Activated T-cell treated with anti-CD3 and anti-CD28 coated beads, Interleukin-2, amount 50 U/mL, for 24 hours (primary cell): ENCODE data around the gene MYO9B.

Source experiments
- DNase-seq: peaks from one replicate; pipeline ENCODE4 v3.0.0-alpha.2; 2020
- H3K27ac Mint-ChIP-seq: 2 replicates; pipeline ENCODE4 v1.8.0; 2020; ENCODE audit warnings: mild to moderate bottlenecking, mixed read lengths
- H3K27me3 Mint-ChIP-seq: 2 replicates; pipeline ENCODE4 v1.8.0; 2020; ENCODE audit warnings: mixed read lengths
- H3K36me3 Mint-ChIP-seq: 2 replicates; pipeline ENCODE4 v1.8.0; 2020; ENCODE audit warnings: low read depth, mixed read lengths
- H3K4me1 Mint-ChIP-seq: 2 replicates; pipeline ENCODE4 v1.8.0; 2020; ENCODE audit warnings: low read depth, mixed read lengths
- H3K4me3 Mint-ChIP-seq: 2 replicates; pipeline ENCODE4 v1.8.0; 2020; ENCODE audit warnings: mild to moderate bottlenecking, moderate library complexity, mixed read lengths
- H3K9me3 Mint-ChIP-seq: 2 replicates; pipeline ENCODE4 v1.8.0; 2020; ENCODE audit warnings: mixed read lengths

MYO9B gene

GRCh38 chr19:17205237-17206140 lies 129.9 kb downstream of the MYO9B start:
- Mint-ChIP-seq H3K4me1 (peaks cover 14% of the 10 kb centered on the region), H3K27me3 (no peaks in the 10 kb centered on the region), H3K9me3 (no peaks in the 10 kb centered on the region), H3K27ac (no peak overlapping the region), H3K4me3 (no peak overlapping the region), H3K36me3 (peaks cover 83% of the 10 kb centered on the region)
- peak; percentile 70 for DNase-seq

GRCh38 chr19:17206736-17207581 lies 131.4 kb downstream of the MYO9B start:
- H3K27me3 Mint-ChIP-seq, result no peaks in the 10 kb centered on the region
- no peak overlapping the region for H3K4me3 Mint-ChIP-seq
- peaks cover 77% of the 10 kb centered on the region for H3K36me3 Mint-ChIP-seq
- H3K27ac Mint-ChIP-seq, result peak overlapping the region; percentile 30
- no peaks in the 10 kb centered on the region for H3K9me3 Mint-ChIP-seq
- H3K4me1 Mint-ChIP-seq, result peaks cover 14% of the 10 kb centered on the region
- DNase-seq, result no peak

DNA sequence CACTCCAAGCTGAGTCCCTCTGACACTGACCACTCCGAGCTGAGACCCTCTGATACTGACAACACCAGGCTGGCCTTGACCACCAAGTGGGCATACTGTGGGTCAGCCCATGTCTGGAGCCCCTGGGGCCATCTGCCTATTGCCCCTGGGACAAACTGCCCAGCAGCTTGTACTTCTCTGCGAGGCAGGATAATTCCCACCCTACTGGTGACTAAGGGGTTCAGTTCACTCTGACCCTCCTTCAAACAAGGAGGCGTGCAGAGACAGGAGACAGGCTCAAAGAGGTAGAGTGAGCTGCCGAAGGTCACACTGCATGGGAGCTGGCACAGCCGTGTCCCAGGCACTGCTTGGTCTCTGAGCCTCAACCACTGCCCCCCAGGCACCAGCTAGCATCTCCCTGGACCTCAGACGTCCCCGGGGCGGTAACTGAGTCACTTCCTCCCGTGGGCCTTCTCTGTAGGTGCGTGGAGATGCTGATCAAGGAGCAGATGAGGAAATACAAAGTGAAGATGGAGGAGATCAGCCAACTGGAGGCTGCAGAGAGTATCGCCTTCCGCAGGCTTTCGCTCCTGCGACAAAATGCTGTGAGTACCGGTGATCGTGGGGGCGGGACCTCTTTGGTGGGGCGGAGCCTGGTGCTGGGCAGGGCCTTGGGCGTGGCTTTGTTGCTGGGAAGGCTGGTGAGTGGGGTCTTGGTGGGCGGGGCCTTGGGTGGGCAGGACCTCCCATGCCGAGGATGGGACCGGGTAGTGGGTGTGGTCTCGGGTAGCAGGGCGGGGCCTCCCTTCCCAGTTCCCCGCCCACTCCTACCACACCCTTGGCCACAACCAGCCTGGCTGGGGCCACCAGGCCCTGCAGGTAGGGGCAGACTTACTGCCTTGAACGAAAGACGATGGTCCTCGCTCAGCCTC lies 133.8 kb downstream of the MYO9B start:
- Mint-ChIP-seq H3K27me3 (no peaks in the 10 kb centered on the region), H3K9me3 (no peaks in the 10 kb centered on the region), H3K36me3 (peaks cover 69% of the 10 kb centered on the region), H3K4me1 (peaks cover 16% of the 10 kb centered on the region), H3K4me3 (no peak overlapping the region), H3K27ac (peak overlapping the region; percentile 81)
- peak; percentile 67 for DNase-seq

DNA sequence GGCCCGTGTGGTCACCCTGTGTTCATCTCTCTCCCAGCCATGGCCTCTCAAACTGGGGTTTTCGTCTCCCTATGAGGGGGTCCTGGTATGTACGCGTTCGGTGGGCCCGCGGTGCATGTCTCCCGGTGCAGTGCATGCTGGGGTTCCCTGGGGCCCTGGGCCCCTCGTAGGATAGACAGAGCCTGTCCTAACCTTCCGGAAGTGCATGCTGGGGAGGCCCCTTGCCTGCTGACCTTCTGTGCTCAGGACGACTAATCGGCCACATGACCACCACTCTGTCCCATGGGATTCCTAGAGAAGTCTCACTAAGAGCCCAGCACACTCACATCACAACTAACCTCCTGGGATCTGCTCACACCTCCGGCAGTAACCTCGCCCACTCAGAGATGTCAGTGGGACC lies 134.7 kb downstream of the MYO9B start:
- Mint-ChIP-seq H3K36me3 (peaks cover 65% of the 10 kb centered on the region), H3K27ac (peak overlapping the region; percentile 67), H3K27me3 (no peaks in the 10 kb centered on the region), H3K4me1 (peaks cover 25% of the 10 kb centered on the region), H3K4me3 (no peak overlapping the region), H3K9me3 (no peaks in the 10 kb centered on the region)
- no peak for DNase-seq

DNA sequence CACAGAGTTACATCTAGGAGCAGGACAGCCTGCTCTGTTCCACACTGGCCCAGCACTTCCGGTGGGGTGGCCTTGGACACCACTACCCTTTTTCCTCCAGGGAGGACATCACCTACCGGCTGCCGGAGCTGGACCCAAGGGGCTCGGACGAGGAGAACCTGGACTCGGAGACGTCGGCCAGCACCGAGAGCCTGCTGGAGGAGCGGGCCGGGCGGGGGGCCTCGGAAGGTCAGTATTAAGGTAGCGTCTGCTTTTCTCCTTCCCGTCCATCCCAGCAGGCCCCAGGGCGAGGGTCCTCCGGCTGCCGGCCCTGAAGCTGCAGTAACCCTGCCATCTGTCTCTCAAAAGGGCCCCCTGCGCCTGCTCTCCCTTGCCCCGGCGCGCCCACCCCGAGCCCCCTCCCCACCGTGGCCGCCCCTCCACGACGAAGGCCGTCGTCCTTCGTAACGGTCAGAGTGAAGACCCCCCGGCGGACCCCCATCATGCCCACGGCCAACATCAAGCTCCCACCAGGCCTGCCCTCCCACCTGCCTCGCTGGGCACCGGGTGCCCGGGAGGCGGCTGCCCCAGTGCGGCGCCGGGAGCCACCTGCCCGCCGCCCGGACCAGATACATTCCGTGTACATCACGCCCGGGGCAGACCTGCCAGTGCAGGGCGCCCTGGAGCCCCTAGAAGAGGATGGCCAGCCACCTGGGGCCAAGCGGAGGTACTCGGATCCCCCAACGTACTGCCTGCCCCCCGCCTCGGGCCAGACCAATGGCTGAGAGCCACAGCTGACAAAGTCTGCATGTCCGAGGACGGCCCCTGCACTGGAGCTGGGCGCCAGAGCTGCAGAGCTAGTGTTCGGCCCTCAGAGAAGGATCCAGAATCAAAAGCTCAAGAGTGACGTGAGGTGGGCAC lies 136.2 kb downstream of the MYO9B start:
- Mint-ChIP-seq H3K36me3 (peaks cover 65% of the 10 kb centered on the region), H3K9me3 (no peaks in the 10 kb centered on the region), H3K27ac (no peak overlapping the region), H3K4me3 (no peak overlapping the region), H3K4me1 (peaks cover 35% of the 10 kb centered on the region), H3K27me3 (no peaks in the 10 kb centered on the region)
- DNase-seq, result no peak

GRCh38 chr19:17213334-17213733 lies 137.8 kb downstream of the MYO9B start:
- no peak for DNase-seq
- Mint-ChIP-seq H3K27ac (peak overlapping the region; percentile 18), H3K9me3 (no peaks in the 10 kb centered on the region), H3K4me1 (peaks cover 35% of the 10 kb centered on the region), H3K36me3 (peaks cover 75% of the 10 kb centered on the region), H3K4me3 (no peak overlapping the region), H3K27me3 (no peaks in the 10 kb centered on the region)

DNA sequence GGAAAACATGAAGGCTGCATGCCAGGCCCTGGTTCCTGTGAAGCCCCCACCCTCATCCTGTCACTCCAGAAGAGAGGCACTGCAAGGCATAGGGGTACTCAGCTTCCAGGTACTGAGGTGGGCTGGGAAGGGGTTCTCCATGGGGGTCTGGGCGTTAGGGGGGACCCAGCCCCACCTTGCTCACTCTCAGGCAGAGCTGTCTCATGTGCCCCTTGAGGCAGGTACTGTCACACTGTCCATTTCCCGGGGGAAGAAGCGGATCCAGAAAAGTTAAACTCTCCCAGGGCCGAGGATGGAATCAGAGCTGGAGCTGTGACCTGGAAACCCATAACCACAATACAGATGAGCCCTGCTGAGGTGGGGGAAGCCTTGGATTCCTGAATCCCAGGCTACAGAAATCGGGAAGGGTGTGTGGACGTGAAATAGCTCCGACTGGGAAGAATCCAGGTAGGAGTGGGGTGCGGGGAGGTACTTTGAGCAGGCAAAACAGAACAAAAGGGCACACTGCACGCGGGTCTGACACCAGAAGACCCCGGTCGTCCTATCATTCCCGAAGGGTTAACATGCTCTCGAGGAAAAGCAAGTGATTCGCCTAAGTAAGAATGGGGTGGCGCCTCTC lies 139.0 kb downstream of the MYO9B start:
- Mint-ChIP-seq H3K27me3 (no peaks in the 10 kb centered on the region), H3K9me3 (no peaks in the 10 kb centered on the region), H3K4me3 (peak overlapping the region; percentile 84), H3K36me3 (peaks cover 73% of the 10 kb centered on the region), H3K27ac (peak overlapping the region; percentile 97), H3K4me1 (peaks cover 27% of the 10 kb centered on the region)
- no peak for DNase-seq

- Mint-ChIP-seq H3K9me3 (no peaks in the 10 kb centered on the region), H3K4me1 (peaks cover 27% of the 10 kb centered on the region), H3K36me3 (peaks cover 69% of the 10 kb centered on the region), H3K4me3 (peak within 1 kb of the TSS; percentile 84), H3K27me3 (no peaks in the 10 kb centered on the region), H3K27ac (peak within 1 kb of the TSS; percentile 97)
- DNase-seq, result peak; percentile 87
Observed at GRCh38 chr19:17215127-17215971, 139.8 kb downstream of the MYO9B start, which contains the start of gene USE1. Gene USE1 (plus strand): TSS chr19:17215357. CDS start chr19:17215406, 49 bp downstream.

- Mint-ChIP-seq H3K27ac (peak overlapping the region; percentile 97), H3K9me3 (no peaks in the 10 kb centered on the region), H3K36me3 (peaks cover 63% of the 10 kb centered on the region), H3K27me3 (no peaks in the 10 kb centered on the region), H3K4me3 (peak overlapping the region; percentile 84), H3K4me1 (peaks cover 30% of the 10 kb centered on the region)
- no peak for DNase-seq
Observed at GRCh38 chr19:17216058-17216670, 140.6 kb downstream of the MYO9B start.

GRCh38 chr19:17219286-17219685 lies 143.7 kb downstream of the MYO9B start:
- H3K4me1 Mint-ChIP-seq, result peaks cover 29% of the 10 kb centered on the region
- DNase-seq, result no peak
- H3K27me3 Mint-ChIP-seq, result no peaks in the 10 kb centered on the region
- H3K27ac Mint-ChIP-seq, result no peak overlapping the region
- H3K36me3 Mint-ChIP-seq, result peaks cover 43% of the 10 kb centered on the region
- H3K9me3 Mint-ChIP-seq, result no peaks in the 10 kb centered on the region
- no peak overlapping the region for H3K4me3 Mint-ChIP-seq

GRCh38 chr19:17220207-17220758 lies 144.7 kb downstream of the MYO9B start:
- H3K9me3 Mint-ChIP-seq, result no peaks in the 10 kb centered on the region
- DNase-seq, result no peak
- no peaks in the 10 kb centered on the region for H3K27me3 Mint-ChIP-seq
- no peak overlapping the region for H3K4me3 Mint-ChIP-seq
- peaks cover 19% of the 10 kb centered on the region for H3K4me1 Mint-ChIP-seq
- peaks cover 40% of the 10 kb centered on the region for H3K36me3 Mint-ChIP-seq
- no peak overlapping the region for H3K27ac Mint-ChIP-seq

- Mint-ChIP-seq H3K27me3 (no peaks in the 10 kb centered on the region), H3K36me3 (peaks cover 2% of the 10 kb centered on the region), H3K27ac (no peak overlapping the region), H3K4me3 (peak overlapping the region; percentile 38), H3K9me3 (no peaks in the 10 kb centered on the region), H3K4me1 (peaks cover 13% of the 10 kb centered on the region)
- no peak for DNase-seq
Observed at GRCh38 chr19:17225053-17225452, 149.5 kb downstream of the MYO9B start.
